CD8-positive, alpha-beta memory T cell (primary cell): ENCODE results near the gene SOBP. TPM values are rescaled to one million over a fixed set of nuclear protein-coding genes. Genes with fewer than 3 reads are reported as not detected.

Source experiments
- CTCF ChIA-PET: fragments of 350-600 bp; sonication (Branson Sonifier 250); formaldehyde crosslinking; loops from one replicate; lab custom pipeline; 2021; ENCODE audit warnings: antibody characterized with exemption; lab: Charles Lee
- POLR2A ChIA-PET: fragments of 350-600 bp; sonication (Branson Sonifier 250); formaldehyde crosslinking; loops from one replicate; lab custom pipeline; 2021; ENCODE audit warnings: antibody characterized with exemption; lab: Charles Lee
- DNase-seq, 5 donors: peaks; one replicate each; pipeline versions ENCODE4 v3.0.0 to v3.0.0-alpha.2; 2020 to 2022; ENCODE audit warnings: mixed read lengths in 1 of 5
- H3K27ac ChIP-seq: one replicate; pipeline ENCODE4 v1.7.0; 2013; ENCODE audit warnings: low read depth, mild to moderate bottlenecking, low read length, moderate library complexity
- H3K27me3 ChIP-seq: 2 replicates; pipeline ENCODE4 v1.7.0; 2013; ENCODE audit warnings: low read length, mild to moderate bottlenecking; ENCODE audit not compliant: insufficient read depth, poor library complexity, severe bottlenecking
- H3K36me3 ChIP-seq: 2 replicates; pipeline ENCODE4 v1.7.0; 2013; ENCODE audit warnings: mild to moderate bottlenecking, low read length, moderate library complexity; ENCODE audit not compliant: insufficient read depth
- H3K4me1 ChIP-seq: 2 replicates; pipeline ENCODE4 v1.7.0; 2013; ENCODE audit warnings: mild to moderate bottlenecking, low read length, moderate library complexity; ENCODE audit not compliant: insufficient read depth
- H3K4me3 ChIP-seq: 2 replicates; pipeline ENCODE4 v1.7.0; 2013; ENCODE audit warnings: mild to moderate bottlenecking, low read length
- H3K9me3 ChIP-seq: 2 replicates; pipeline ENCODE4 v1.7.0; 2013; ENCODE audit warnings: mild to moderate bottlenecking, low read length
- H3K27ac Mint-ChIP-seq, 8 donors: one replicate each; pipeline ENCODE4 v1.8.0; 2020 to 2021; ENCODE audit warnings: mixed read lengths in 8 of 8, mild to moderate bottlenecking in 6 of 8, inconsistent platforms in 3 of 8, moderate library complexity in 3 of 8
- H3K27me3 Mint-ChIP-seq, 2 donors: one replicate each; pipeline ENCODE4 v1.8.0; 2020 to 2021; ENCODE audit warnings: mixed read lengths in 2 of 2, mild to moderate bottlenecking in 1 of 2, moderate library complexity in 1 of 2
- H3K36me3 Mint-ChIP-seq, 3 donors: one replicate each; pipeline ENCODE4 v1.8.0; 2020 to 2021; ENCODE audit warnings: mixed read lengths in 3 of 3, inconsistent platforms in 1 of 3, mild to moderate bottlenecking in 1 of 3
- H3K4me1 Mint-ChIP-seq, 3 donors: one replicate each; pipeline ENCODE4 v1.8.0; 2020 to 2021; ENCODE audit warnings: mixed read lengths in 3 of 3, inconsistent platforms in 1 of 3, mild to moderate bottlenecking in 1 of 3
- H3K4me3 Mint-ChIP-seq, 7 donors: one replicate each; pipeline ENCODE4 v1.8.0; 2020 to 2021; ENCODE audit warnings: mixed read lengths in 7 of 7, mild to moderate bottlenecking in 6 of 7, moderate library complexity in 4 of 7, inconsistent platforms in 2 of 7
- H3K9me3 Mint-ChIP-seq, 5 donors: one replicate each; pipeline ENCODE4 v1.8.0; 2020 to 2022; ENCODE audit warnings: mixed read lengths in 5 of 5, mild to moderate bottlenecking in 3 of 5, moderate library complexity in 2 of 5, inconsistent platforms in 1 of 5
- polyA plus RNA-seq: library from polyadenylated mRNA; unstranded; fragments of 300-500 nt; fragmentation: Illumina TruSeq; gene quantifications from one replicate; pipeline ENCODE4 v1.2.3, GENCODE V29; 2021
- total RNA-seq, 2 experiments: library from RNA; stranded (reverse); gene quantifications; one replicate each; pipeline ENCODE4 v1.2.3, GENCODE V29; 2021

Gene SOBP
- total and polyA plus RNA-seq, 3 experiments from 2014 or later: 0.30 to 1.0 (median 0.79) TPM

- H3K27me3 ChIP-seq: peaks cover 4% of the 10 kb centered on the region
- H3K27ac ChIP-seq: no peak overlapping the region
- no peaks in the 10 kb centered on the region for H3K4me1 ChIP-seq
- peaks cover 0 to 44% of the 10 kb centered on the region in 2 donors for H3K27me3 Mint-ChIP-seq
- no peak overlapping the region for H3K4me3 Mint-ChIP-seq
- H3K36me3 ChIP-seq: no peaks in the 10 kb centered on the region
- ChIA-PET POLR2A (no interaction called here), CTCF (no interaction called here)
- no peak overlapping the region for H3K4me3 ChIP-seq
- no peaks in the 10 kb centered on the region for H3K4me1 Mint-ChIP-seq
- H3K9me3 Mint-ChIP-seq: no peaks in the 10 kb centered on the region
- H3K36me3 Mint-ChIP-seq: no peaks in the 10 kb centered on the region
- H3K9me3 ChIP-seq: no peaks in the 10 kb centered on the region
- H3K27ac Mint-ChIP-seq: no peak overlapping the region
- DNase-seq: no peak
Observed at GRCh38 chr6:107576852-107577251, 86.9 kb downstream of the SOBP start.

- POLR2A ChIA-PET: no interaction called here
- Histone ChIP-seq H3K27ac (no peak overlapping the region), H3K27me3 (peaks cover 4% of the 10 kb centered on the region), H3K36me3 (no peaks in the 10 kb centered on the region), H3K4me1 (no peaks in the 10 kb centered on the region), H3K4me3 (no peak overlapping the region), H3K9me3 (no peaks in the 10 kb centered on the region)
- H3K9me3 Mint-ChIP-seq: no peaks in the 10 kb centered on the region
- H3K36me3 Mint-ChIP-seq: no peaks in the 10 kb centered on the region
- H3K27ac Mint-ChIP-seq: peak overlapping the region in 1 of 8 donors; percentile 18
- no peak overlapping the region for H3K4me3 Mint-ChIP-seq
- CTCF ChIA-PET: no interaction called here
- no peaks in the 10 kb centered on the region for H3K4me1 Mint-ChIP-seq
- H3K27me3 Mint-ChIP-seq: peaks cover 0 to 42% of the 10 kb centered on the region in 2 donors
- DNase-seq: no peak
Observed at GRCh38 chr6:107578642-107579341, 88.9 kb downstream of the SOBP start.

GRCh38 chr6:107579456-107580056 lies 89.6 kb downstream of the SOBP start:
- Mint-ChIP-seq H3K27me3 (peaks cover 0 to 38% of the 10 kb centered on the region in 2 donors), H3K4me3 (no peak overlapping the region), H3K9me3 (no peaks in the 10 kb centered on the region), H3K4me1 (no peaks in the 10 kb centered on the region), H3K27ac (no peak overlapping the region), H3K36me3 (no peaks in the 10 kb centered on the region)
- H3K4me3 ChIP-seq: no peak overlapping the region
- no peaks in the 10 kb centered on the region for H3K36me3 ChIP-seq
- H3K27me3 ChIP-seq: peaks cover 4% of the 10 kb centered on the region
- H3K9me3 ChIP-seq: no peaks in the 10 kb centered on the region
- ChIA-PET POLR2A (no interaction called here), CTCF (no interaction called here)
- H3K27ac ChIP-seq: no peak overlapping the region
- no peak for DNase-seq
- no peaks in the 10 kb centered on the region for H3K4me1 ChIP-seq

GRCh38 chr6:107582086-107582485 lies 92.2 kb downstream of the SOBP start:
- peaks cover 0 to 16% of the 10 kb centered on the region in 2 donors for H3K27me3 Mint-ChIP-seq
- CTCF ChIA-PET: interaction anchor here (0.6 to 0.9 kb wide), 2 partner anchors 28 to 88 kb away, joined by 3 read pairs; no protein-coding TSS in a partner anchor

GRCh38 chr6:107584726-107585125 lies 94.8 kb downstream of the SOBP start:
- Mint-ChIP-seq H3K27ac (no peak overlapping the region), H3K9me3 (no peaks in the 10 kb centered on the region), H3K27me3 (peaks cover 0 to 10% of the 10 kb centered on the region in 2 donors), H3K4me3 (no peak overlapping the region), H3K36me3 (no peaks in the 10 kb centered on the region), H3K4me1 (no peaks in the 10 kb centered on the region)
- no peak for DNase-seq
- Histone ChIP-seq H3K27me3 (no peaks in the 10 kb centered on the region), H3K36me3 (no peaks in the 10 kb centered on the region), H3K9me3 (no peaks in the 10 kb centered on the region), H3K27ac (no peak overlapping the region), H3K4me3 (no peak overlapping the region), H3K4me1 (no peaks in the 10 kb centered on the region)
- CTCF ChIA-PET: no interaction called here
- POLR2A ChIA-PET: no interaction called here

More at GRCh38 chr6:107582086-107582485, 92.2 kb downstream of the SOBP start:
- Mint-ChIP-seq H3K4me1 (no peaks in the 10 kb centered on the region), H3K4me3 (no peak overlapping the region), H3K9me3 (no peaks in the 10 kb centered on the region), H3K27ac (no peak overlapping the region), H3K36me3 (no peaks in the 10 kb centered on the region)
- DNase-seq: no peak
- Histone ChIP-seq H3K27me3 (no peaks in the 10 kb centered on the region), H3K4me1 (no peaks in the 10 kb centered on the region), H3K4me3 (no peak overlapping the region), H3K36me3 (no peaks in the 10 kb centered on the region), H3K9me3 (no peaks in the 10 kb centered on the region), H3K27ac (no peak overlapping the region)
- POLR2A ChIA-PET: no interaction called here

- POLR2A ChIA-PET: no interaction called here
- CTCF ChIA-PET: no interaction called here
- Mint-ChIP-seq H3K4me1 (no peaks in the 10 kb centered on the region), H3K9me3 (no peaks in the 10 kb centered on the region), H3K27ac (peak overlapping the region in 1 of 8 donors; percentile 8), H3K27me3 (peaks cover 0 to 6% of the 10 kb centered on the region in 2 donors), H3K4me3 (no peak overlapping the region), H3K36me3 (no peaks in the 10 kb centered on the region)
- no peaks in the 10 kb centered on the region for H3K4me1 ChIP-seq
- H3K27ac ChIP-seq: no peak overlapping the region
- no peaks in the 10 kb centered on the region for H3K27me3 ChIP-seq
- H3K36me3 ChIP-seq: no peaks in the 10 kb centered on the region
- no peaks in the 10 kb centered on the region for H3K9me3 ChIP-seq
- DNase-seq: no peak
- no peak overlapping the region for H3K4me3 ChIP-seq
Observed at GRCh38 chr6:107585815-107586435, 96.0 kb downstream of the SOBP start.

GRCh38 chr6:107587451-107587850 lies 97.5 kb downstream of the SOBP start:
- H3K9me3 ChIP-seq: no peaks in the 10 kb centered on the region
- H3K27me3 Mint-ChIP-seq: peaks cover 0 to 9% of the 10 kb centered on the region in 2 donors
- no peaks in the 10 kb centered on the region for H3K36me3 ChIP-seq
- H3K4me3 Mint-ChIP-seq: no peak overlapping the region
- ChIA-PET POLR2A (no interaction called here), CTCF (no interaction called here)
- no peaks in the 10 kb centered on the region for H3K36me3 Mint-ChIP-seq
- DNase-seq: no peak
- H3K27ac Mint-ChIP-seq: peak overlapping the region in 1 of 8 donors; percentile 27
- H3K4me1 Mint-ChIP-seq: no peaks in the 10 kb centered on the region
- H3K27me3 ChIP-seq: no peaks in the 10 kb centered on the region
- H3K4me3 ChIP-seq: no peak overlapping the region
- no peaks in the 10 kb centered on the region for H3K9me3 Mint-ChIP-seq
- no peak overlapping the region for H3K27ac ChIP-seq
- H3K4me1 ChIP-seq: no peaks in the 10 kb centered on the region

GRCh38 chr6:107589199-107589598 lies 99.3 kb downstream of the SOBP start:
- no peaks in the 10 kb centered on the region for H3K4me1 Mint-ChIP-seq
- Histone ChIP-seq H3K36me3 (no peaks in the 10 kb centered on the region), H3K4me1 (no peaks in the 10 kb centered on the region), H3K27ac (no peak overlapping the region), H3K9me3 (no peaks in the 10 kb centered on the region), H3K27me3 (no peaks in the 10 kb centered on the region), H3K4me3 (no peak overlapping the region)
- H3K9me3 Mint-ChIP-seq: no peaks in the 10 kb centered on the region
- ChIA-PET CTCF (no interaction called here), POLR2A (no interaction called here)
- H3K27me3 Mint-ChIP-seq: peaks cover 0 to 14% of the 10 kb centered on the region in 2 donors
- H3K4me3 Mint-ChIP-seq: no peak overlapping the region
- no peak for DNase-seq
- H3K36me3 Mint-ChIP-seq: no peaks in the 10 kb centered on the region
- no peak overlapping the region for H3K27ac Mint-ChIP-seq
